OCI-LY3 (cell line): ENCODE results near the gene KCNAB1.
"Not testable (repeated sequence)": the region's sequence is repeated elsewhere in the genome, so short reads cannot be mapped to it uniquely, and the experiment has no call there.

ENCODE experiments used
- H2AFZ ChIP-seq: fragments of 200-600, 300-600 bp; shearing (Covaris generic); 2 replicates; pipeline ENCODE4 v1.6.0; 2014; ENCODE audit warnings: antibody characterized with exemption, low read depth, low read length
- H3K27ac ChIP-seq: fragments of 200-600, 300-600 bp; sonication (generic); 2 replicates; pipeline ENCODE4 v1.5.1; 2014; ENCODE audit warnings: mild to moderate bottlenecking, low read length, moderate library complexity, mixed read lengths
- H3K27me3 ChIP-seq: fragments of 200-600, 300-600 bp; sonication (generic); 2 replicates; pipeline ENCODE4 v1.6.1; 2014; ENCODE audit warnings: low read depth, low read length, mixed read lengths
- H3K36me3 ChIP-seq: fragments of 200-600, 300-600 bp; sonication (generic); replicated peaks from 2 replicates; pipeline ENCODE3; 2014; ENCODE audit warnings: low read depth, low read length, mixed read lengths
- H3K4me1 ChIP-seq: fragments of 300-600, 200-600 bp; sonication (generic); 2 replicates; pipeline ENCODE4 v1.6.1; 2014; ENCODE audit warnings: low read length, mixed read lengths
- H3K4me2 ChIP-seq: fragments of 200-600, 300-600 bp; sonication (generic); 2 replicates; pipeline ENCODE4 v1.6.1; 2014; ENCODE audit warnings: low read length, mixed read lengths
- H3K4me3 ChIP-seq: fragments of 300-600, 200-600 bp; sonication (generic); 2 replicates; pipeline ENCODE4 v1.5.1; 2014; ENCODE audit warnings: antibody characterized with exemption, mild to moderate bottlenecking, low read length, moderate library complexity
- H3K79me2 ChIP-seq: fragments of 300-600, 200-600 bp; shearing (Covaris generic); 2 replicates; pipeline ENCODE4 v1.6.1; 2014; ENCODE audit warnings: mild to moderate bottlenecking, low read length, mixed read lengths
- H3K9ac ChIP-seq: fragments of 300-600, 200-600 bp; shearing (Covaris generic); 2 replicates; pipeline ENCODE4 v1.6.0; 2014; ENCODE audit warnings: mild to moderate bottlenecking, low read length, moderate library complexity
- H3K9me3 ChIP-seq: fragments of 200-600, 300-600 bp; shearing (Covaris generic); 2 replicates; pipeline ENCODE4 v1.6.1; 2014; ENCODE audit warnings: low read length, mixed read lengths; ENCODE audit not compliant: insufficient read depth
- H4K20me1 ChIP-seq: fragments of 200-600, 300-600 bp; sonication (generic); 2 replicates; pipeline ENCODE4 v1.6.1; 2016; ENCODE audit warnings: low read length, mixed read lengths; ENCODE audit not compliant: insufficient read depth
- EZH2phosphoT487 ChIP-seq: fragments of 200-600 bp; shearing (Covaris generic); IDR thresholded peaks from 2 replicates; pipeline ENCODE4 v1.6.1; 2018; ENCODE audit warnings: antibody characterized with exemption, mixed run types, low read depth
- TF ChIP-seq, protein P1 (sequence below): fragments of 200-600, 300-600 bp; sonication (generic); IDR thresholded peaks from 2 replicates; pipeline ENCODE4 v1.5.1; 2014; ENCODE audit warnings: antibody characterized with exemption, low read length, low read depth

The KCNAB1 gene

DNA sequence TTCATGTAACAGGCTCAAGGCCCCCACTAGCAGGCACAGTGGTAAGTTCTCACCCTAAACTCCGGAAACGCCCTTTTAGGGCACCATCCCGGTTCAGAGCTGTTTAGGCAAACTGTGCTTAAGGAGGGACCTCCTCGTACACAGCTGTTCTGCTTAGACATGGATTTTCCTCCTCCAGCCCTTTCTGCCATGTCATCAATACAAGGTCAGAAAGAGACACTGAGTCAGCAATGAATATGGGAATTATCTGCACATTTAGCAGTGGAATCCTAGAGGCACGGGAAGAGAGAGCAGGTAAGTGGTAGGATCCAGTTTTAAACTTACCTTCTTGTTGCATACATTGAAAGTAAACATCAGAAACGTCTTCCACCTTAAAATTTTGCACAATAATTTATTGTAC is 107.3 kb downstream of the KCNAB1 start:
- Histone ChIP-seq H3K9ac (no peak overlapping the region), H3K9me3 (no peaks in the 10 kb centered on the region), H3K4me2 (no peak overlapping the region), H3K36me3 (no peaks in the 10 kb centered on the region), H3K79me2 (no peaks in the 10 kb centered on the region), H3K4me1 (no peaks in the 10 kb centered on the region), H3K4me3 (no peak overlapping the region), H3K27ac (no peak overlapping the region), H3K27me3 (no peaks in the 10 kb centered on the region), H4K20me1 (no peaks in the 10 kb centered on the region), H2AFZ (no peak overlapping the region)
- no peak for TF ChIP-seq EZH2phosphoT487
- TF ChIP-seq, protein P1, sequence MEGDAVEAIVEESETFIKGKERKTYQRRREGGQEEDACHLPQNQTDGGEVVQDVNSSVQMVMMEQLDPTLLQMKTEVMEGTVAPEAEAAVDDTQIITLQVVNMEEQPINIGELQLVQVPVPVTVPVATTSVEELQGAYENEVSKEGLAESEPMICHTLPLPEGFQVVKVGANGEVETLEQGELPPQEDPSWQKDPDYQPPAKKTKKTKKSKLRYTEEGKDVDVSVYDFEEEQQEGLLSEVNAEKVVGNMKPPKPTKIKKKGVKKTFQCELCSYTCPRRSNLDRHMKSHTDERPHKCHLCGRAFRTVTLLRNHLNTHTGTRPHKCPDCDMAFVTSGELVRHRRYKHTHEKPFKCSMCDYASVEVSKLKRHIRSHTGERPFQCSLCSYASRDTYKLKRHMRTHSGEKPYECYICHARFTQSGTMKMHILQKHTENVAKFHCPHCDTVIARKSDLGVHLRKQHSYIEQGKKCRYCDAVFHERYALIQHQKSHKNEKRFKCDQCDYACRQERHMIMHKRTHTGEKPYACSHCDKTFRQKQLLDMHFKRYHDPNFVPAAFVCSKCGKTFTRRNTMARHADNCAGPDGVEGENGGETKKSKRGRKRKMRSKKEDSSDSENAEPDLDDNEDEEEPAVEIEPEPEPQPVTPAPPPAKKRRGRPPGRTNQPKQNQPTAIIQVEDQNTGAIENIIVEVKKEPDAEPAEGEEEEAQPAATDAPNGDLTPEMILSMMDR: no peak

DNA sequence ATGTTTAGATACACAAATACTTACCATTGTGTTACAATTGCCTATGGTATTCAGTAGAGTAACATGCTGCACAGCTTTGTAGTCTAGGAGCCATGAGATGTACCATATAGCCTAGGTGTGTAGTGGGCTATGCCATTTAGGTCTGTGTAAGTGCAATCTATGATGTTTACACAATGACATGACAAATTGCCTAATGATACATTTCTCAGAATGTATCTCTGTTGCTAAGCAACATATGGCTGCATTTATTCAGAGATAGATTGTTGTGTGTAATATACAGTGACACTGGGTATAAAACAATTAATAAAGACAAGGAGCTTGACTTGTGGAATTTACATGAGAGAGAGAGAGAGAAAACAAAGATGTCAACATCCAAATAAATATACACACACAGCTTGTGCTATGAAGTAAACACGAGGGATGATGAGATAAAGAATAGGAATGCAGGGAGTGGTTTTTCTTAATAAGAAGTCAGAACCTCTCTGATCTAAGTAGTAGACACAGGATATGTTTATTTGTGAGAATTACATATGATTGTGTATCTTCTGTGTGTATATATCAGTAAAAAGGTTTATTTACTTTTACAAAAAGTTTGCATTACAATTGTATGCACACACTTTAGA is 110.0 kb downstream of the KCNAB1 start:
- Histone ChIP-seq H3K4me3 (no peak overlapping the region), H3K9me3 (no peaks in the 10 kb centered on the region), H3K4me1 (no peaks in the 10 kb centered on the region), H2AFZ (no peak overlapping the region), H3K79me2 (no peaks in the 10 kb centered on the region), H3K27ac (no peak overlapping the region), H3K27me3 (no peaks in the 10 kb centered on the region), H4K20me1 (no peaks in the 10 kb centered on the region), H3K36me3 (no peaks in the 10 kb centered on the region), H3K4me2 (no peak overlapping the region), H3K9ac (no peak overlapping the region)
- no peak for TF ChIP-seq EZH2phosphoT487
- TF ChIP-seq, protein P1: no peak

DNA sequence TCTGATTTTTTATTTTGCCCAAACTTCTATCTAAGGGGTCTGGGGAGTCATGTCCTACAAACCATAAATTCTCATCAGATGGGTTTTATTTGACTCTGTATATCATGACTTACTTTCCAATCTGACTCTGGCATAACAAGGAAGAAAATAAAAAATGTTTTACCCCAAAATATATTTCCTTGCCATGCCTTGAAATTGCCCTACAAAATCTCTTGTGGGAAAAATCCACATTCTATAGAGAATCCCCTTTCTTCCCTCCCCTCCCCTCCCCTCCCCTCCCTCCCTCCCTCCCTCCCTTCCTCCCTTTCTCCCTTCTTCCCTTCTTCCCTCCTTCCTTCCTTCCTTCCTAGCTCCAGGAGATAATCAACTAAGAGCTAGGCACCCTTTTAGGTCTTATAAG is 110.8 kb downstream of the KCNAB1 start:
- H3K9me3 ChIP-seq, H2AFZ ChIP-seq, H3K4me3 ChIP-seq, H3K27ac ChIP-seq, H3K9ac ChIP-seq, H4K20me1 ChIP-seq, H3K36me3 ChIP-seq, H3K27me3 ChIP-seq, H3K79me2 ChIP-seq, H3K4me1 ChIP-seq, H3K4me2 ChIP-seq: not testable (repeated sequence)

DNA sequence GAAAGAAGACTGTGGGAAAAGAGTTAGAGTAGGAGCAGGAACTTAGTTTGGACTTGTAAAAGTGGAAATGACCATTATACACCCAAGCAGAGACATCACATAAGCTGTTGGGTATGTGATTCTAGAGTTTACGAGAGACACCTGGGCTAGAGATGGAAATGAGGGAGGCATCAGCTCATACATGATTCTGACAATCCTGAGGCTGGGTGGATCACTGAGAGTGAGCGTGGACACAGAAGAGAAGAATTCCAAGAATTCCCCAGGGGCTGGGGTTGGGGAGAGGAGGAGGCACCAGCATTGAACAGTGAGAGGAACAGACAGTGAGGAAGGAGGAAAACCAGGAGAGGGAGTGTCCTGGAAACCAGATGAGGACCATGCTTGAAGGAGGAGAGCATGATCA is 113.5 kb downstream of the KCNAB1 start:
- H3K9ac ChIP-seq: no peak overlapping the region
- H3K9me3 ChIP-seq: no peaks in the 10 kb centered on the region
- no peaks in the 10 kb centered on the region for H3K79me2 ChIP-seq
- no peaks in the 10 kb centered on the region for H4K20me1 ChIP-seq
- no peaks in the 10 kb centered on the region for H3K27me3 ChIP-seq
- no peak overlapping the region for H2AFZ ChIP-seq
- H3K27ac ChIP-seq: no peak overlapping the region
- H3K4me2 ChIP-seq: no peak overlapping the region
- no peaks in the 10 kb centered on the region for H3K36me3 ChIP-seq
- no peak for TF ChIP-seq EZH2phosphoT487
- TF ChIP-seq, protein P1: no peak
- H3K4me3 ChIP-seq: no peak overlapping the region
- no peaks in the 10 kb centered on the region for H3K4me1 ChIP-seq
